Hematopoietic multipotent progenitor cell treated with erythropoietin and hydrocortisone succinate and interleukin-3 and kit ligand, for 6 days (in vitro differentiated cells): ENCODE measurements around the gene ARHGEF38.
A peak's percentile ranks its signal among the peaks of the same experiment; 100 is the strongest.
"Not testable (repeated sequence)": the region's sequence is repeated elsewhere in the genome, so short reads cannot be mapped to it uniquely, and the experiment has no call there.

Source experiments
- DNase-seq: peaks from one replicate; pipeline ENCODE4 v3.0.0-alpha.2; 2015

Gene ARHGEF38

GRCh38 chr4:105715692-105716278, 163.4 kb downstream of the ARHGEF38 start:
- peak; percentile 78 for DNase-seq

GRCh38 chr4:105719204-105719603, 166.8 kb downstream of the ARHGEF38 start:
- DNase-seq, result no peak

GRCh38 chr4:105725623-105726022, 173.2 kb downstream of the ARHGEF38 start:
- no peak for DNase-seq

- not testable (repeated sequence) for DNase-seq
These were observed 177.5 kb downstream of the ARHGEF38 start for GRCh38 chr4:105729895-105730294.
